C4-2B (cell line): Measurements from ENCODE around the gene INTS14.

Source experiments
- ZFX ChIP-seq: fragments of 450-650 bp; IDR thresholded peaks from 2 replicates; pipeline ENCODE4 v1.6.1; 2017
- TF ChIP-seq, protein P1 (sequence below): fragments of 450-650 bp; conservative IDR thresholded peaks from 2 replicates; pipeline ENCODE4 v1.5.1; 2017; ENCODE audit warnings: mild to moderate bottlenecking

DNA sequence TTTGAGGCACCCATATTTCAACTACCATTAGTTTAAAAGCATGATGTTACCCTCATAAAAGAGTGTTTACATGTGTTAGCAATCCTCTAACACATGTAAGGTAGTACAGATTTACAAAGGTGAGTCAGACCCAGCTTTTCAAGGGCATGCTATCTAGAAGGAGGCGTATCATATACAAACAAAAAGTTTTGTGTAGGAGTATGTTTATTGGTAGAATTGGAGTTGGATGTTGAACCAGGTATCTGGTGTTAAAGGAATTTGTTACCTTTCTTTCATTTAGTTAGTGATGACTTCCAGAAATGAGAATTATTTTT, 78.2 kb downstream of the INTS14 start:
- TF ChIP-seq, protein P1, sequence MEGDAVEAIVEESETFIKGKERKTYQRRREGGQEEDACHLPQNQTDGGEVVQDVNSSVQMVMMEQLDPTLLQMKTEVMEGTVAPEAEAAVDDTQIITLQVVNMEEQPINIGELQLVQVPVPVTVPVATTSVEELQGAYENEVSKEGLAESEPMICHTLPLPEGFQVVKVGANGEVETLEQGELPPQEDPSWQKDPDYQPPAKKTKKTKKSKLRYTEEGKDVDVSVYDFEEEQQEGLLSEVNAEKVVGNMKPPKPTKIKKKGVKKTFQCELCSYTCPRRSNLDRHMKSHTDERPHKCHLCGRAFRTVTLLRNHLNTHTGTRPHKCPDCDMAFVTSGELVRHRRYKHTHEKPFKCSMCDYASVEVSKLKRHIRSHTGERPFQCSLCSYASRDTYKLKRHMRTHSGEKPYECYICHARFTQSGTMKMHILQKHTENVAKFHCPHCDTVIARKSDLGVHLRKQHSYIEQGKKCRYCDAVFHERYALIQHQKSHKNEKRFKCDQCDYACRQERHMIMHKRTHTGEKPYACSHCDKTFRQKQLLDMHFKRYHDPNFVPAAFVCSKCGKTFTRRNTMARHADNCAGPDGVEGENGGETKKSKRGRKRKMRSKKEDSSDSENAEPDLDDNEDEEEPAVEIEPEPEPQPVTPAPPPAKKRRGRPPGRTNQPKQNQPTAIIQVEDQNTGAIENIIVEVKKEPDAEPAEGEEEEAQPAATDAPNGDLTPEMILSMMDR, result no peak
- no peak for TF ChIP-seq ZFX
